Hippocampal formation (tissue), 2 donors: ENCODE results near the gene SPRY1.
A peak's percentile ranks its signal among the peaks of the same experiment; 100 is the strongest.

Experiments used
- DNase-seq, 2 donors: peaks; one replicate each; lab custom pipeline; 2025; lab: John Stamatoyannopoulos, UW

Gene SPRY1, protein sequence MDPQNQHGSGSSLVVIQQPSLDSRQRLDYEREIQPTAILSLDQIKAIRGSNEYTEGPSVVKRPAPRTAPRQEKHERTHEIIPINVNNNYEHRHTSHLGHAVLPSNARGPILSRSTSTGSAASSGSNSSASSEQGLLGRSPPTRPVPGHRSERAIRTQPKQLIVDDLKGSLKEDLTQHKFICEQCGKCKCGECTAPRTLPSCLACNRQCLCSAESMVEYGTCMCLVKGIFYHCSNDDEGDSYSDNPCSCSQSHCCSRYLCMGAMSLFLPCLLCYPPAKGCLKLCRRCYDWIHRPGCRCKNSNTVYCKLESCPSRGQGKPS

DNA sequence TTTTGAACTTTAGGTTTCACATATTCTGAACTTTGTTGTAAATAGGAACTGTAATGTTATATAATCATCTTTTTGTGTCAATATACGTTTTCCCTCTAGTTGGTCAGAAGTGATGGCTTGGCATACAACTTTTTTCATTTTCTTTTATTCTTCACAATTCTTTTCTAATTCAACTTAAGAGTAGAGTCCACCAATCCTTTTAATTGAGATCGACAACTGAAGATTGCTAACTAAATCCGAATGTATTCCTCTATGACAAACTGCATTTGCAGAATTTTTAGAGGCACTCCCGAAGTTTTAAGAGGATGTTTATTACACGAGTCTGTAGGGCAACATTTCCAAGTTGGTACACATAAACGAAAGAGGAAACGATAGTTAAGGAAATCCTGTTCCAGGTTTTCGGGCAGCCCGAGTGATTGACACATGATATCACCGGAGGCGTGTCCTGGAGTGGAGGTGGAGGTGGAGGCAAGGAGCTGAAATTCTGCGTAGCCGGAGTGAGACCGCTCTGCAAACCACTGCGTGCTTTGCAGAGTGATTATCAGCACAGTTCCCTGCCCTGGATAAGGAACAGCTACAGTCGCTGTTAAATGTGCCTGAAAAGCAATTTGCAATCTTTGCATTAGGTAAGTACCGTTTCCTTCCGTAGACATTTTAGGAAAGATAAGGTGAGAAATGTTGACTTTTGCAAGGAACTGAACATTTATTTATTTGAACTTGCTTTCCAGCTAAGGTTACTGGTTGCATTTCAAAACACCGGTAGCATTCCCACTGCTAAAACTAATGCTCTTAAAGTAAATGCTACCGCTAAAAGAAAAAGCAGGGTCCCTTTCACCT is at the start of gene SPRY1:
TSS of gene SPRY1 (plus strand) at position 489 of the 837 bp plus-strand sequence. CDS start 4,797 bp downstream, outside the sequence.
- peak; percentile 64 to 76 for DNase-seq

DNA sequence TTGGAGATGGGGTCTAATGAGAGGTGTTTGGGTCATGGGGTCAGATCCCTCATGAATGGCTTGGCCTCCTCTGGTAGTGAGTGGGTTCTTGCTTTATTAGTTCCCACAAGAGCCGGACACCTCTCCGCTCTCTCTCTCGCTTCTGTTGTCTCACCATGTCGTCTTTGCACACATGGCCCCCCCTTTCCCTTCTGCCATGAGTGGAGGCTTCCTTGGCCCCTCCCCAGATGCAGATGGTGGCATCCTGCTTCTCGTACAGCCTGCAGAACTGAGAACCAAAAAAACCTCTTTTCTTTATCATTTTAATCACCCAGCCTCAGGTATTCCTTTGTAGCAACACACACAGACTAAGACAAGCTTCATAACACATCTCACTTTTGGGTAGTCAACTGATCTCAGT is 49.6 kb upstream of the SPRY1 start:
- no peak for DNase-seq

DNA sequence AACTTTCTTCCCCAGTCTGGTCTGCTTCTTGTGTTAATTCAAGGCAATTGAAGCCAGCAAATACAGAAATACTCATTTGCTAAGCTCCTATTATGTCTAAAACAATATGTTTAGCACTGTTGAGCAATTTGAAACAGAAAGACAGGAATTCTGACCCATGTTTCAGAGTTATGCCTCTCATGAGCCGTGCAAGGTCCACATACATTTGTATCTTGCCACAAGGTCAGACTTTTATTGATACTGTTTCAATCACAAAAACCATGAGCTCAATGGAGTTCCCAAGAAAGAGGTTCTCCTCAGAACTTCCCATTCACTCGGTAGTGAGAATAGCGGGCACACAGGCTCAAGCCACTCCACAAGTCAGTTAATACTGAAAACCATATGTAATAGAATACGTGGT is 47.6 kb upstream of the SPRY1 start:
- DNase-seq = no peak

DNA sequence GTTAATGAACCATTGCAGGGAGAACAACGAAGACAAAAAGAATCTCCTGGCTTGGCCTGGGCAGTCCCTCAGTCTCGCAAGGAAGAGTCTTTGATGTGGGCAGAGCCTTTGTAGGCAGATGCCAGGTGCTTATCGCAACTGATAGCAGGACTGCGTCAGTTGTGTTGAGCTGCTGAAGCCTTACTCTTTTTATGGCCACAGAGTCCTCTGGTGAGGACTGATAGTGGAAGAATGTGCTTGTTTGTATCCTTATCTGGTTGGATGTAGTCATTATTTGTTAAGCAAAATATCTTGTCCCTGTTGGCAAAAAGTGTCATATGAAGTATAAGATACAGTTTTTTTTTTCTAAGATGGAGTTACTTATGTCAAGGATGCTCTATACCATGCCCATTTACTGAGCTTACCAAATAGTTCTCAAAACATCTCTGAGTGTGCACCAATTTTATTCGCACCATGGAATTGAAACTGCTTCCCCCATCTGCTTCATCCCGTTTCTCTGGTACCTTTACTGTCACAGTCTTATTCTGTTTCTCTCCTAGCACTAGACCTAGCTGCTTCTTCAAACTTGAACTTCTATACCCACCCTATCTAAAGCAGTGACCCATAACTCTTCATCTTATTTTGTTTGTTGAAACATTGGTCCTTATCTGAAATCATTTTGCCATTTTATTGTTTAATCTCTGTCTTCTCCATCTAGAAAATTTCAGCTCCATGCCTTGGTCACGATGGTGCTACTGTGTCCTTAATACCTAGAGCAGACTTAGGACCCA is 47.0 kb upstream of the SPRY1 start:
- no peak for DNase-seq

DNA sequence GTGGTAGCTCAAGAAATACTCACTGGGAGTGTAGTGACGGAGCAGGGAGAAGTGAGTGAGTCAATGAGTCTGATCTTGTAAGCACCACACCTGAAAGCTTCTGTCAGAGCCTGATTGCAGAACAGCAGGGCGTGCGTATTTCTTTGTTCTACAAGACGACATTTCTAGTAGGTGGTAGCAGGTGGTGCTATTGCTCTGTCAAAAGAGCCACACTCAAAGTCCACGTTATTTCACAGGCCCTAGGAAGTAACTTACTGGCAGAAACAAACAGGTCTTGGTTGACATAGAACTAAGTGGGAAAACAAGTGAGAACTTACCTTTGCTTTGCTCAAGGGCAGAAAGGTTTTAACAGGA is 46.4 kb upstream of the SPRY1 start:
- no peak for DNase-seq

DNA sequence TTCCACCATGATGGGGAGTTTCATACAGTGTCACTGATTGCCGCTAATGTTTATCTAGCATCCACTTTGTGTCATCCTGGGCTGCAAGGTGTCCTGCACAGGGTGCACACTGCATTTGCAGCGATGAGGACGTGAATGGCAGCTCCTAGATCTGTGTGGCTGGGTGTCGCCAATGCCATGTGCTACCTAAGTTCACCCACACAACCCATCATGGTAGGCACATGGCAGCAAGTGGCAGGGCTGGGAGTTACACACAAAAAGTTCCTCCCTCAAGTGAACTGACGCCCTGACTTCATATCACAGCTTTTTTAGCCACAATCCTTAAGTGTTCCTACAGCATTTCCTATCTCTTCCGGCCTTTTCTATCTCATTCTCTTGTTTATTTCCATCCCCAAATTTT is 45.9 kb upstream of the SPRY1 start:
- no peak for DNase-seq

DNA sequence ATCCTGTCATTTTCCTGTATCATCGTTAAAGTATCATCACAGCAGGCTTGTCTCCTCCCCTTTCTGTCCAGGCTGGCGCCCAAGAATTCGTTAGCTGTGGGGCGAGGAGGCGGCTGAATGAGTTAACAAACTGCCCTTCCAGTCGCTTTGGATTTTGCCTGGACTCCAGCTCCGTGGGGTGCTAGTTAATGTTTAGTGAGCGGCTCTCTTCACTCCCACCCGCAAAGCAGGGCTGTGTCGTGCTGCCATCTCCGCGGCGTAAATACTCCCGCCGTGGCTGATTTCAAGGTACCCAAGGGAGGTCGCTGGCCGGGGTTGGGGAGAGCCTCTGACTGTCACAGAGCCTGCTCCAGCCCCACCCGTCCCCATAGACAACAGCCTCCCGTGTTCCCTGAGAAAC is 44.9 kb upstream of the SPRY1 start:
- no peak for DNase-seq

DNA sequence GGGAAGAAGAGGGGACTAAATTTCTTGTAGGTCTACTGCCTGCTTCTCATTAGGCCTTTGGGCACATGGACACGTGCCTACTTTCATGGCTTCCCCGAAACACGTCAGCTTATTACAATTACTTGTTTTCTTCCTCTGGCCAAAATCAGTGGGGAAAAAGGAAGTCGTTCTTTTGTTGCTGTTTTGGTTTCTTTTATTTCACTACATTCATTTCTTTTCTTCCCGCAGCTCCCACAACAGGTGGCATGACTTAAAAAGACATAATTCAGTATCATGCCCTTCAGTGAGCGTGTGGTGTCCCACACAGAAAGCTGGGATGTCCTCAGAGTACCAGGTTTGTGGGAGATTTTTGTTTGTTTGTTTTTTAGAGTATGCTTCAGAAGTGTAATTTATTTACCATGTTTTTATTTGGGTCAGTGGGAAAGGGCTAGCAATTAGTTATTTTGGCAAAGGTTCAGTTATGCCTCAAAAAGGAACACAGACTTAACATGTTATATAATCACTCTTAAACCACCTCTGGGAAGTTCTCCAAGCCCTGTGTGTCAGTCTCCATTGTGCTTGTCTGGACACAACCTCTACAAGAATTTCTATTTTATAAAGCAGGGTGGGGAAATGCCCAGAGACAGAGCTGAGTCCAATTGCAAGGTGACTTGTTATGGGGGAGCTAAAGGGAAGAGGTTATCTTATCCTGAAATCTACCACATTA is 44.2 kb upstream of the SPRY1 start:
- peak in 1 of 2 donors; percentile 21 for DNase-seq

DNA sequence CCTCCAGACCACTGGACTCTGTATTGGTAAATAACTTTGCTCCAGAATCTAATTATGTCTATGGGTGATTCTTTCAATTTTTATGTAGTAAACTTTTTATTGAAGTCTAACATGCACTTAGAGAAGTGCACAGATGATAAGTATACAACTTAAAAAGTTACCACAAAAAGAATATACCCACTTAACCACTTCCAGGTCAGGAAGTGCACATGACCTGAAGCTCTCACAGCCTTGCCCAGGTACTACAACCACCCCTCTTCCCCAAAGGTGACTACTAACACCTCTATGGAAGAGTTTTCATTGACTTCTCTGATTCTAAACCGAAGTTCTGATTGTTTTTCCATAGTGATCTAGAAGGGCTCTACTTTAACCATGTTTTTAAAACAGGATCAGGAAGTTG is 43.6 kb upstream of the SPRY1 start:
- no peak for DNase-seq

DNA sequence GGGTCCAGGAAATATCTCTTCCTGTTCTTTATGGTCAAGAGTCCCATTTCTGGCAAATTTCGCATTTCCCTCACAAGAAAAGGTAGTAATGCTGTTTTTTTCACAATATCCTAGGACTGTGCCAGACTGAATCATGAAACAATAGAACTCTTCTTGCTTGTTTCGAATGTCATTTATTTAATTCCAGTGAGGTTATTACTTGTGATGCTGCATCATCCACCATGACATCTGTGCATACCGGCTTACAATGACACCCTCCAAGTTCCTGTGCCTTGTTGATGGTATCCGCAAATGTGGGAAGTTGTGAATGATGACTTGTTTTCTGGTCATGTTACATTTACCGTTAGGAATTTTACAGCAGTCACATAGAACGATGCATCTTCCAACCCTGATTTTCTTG is 42.9 kb upstream of the SPRY1 start:
- no peak for DNase-seq

DNA sequence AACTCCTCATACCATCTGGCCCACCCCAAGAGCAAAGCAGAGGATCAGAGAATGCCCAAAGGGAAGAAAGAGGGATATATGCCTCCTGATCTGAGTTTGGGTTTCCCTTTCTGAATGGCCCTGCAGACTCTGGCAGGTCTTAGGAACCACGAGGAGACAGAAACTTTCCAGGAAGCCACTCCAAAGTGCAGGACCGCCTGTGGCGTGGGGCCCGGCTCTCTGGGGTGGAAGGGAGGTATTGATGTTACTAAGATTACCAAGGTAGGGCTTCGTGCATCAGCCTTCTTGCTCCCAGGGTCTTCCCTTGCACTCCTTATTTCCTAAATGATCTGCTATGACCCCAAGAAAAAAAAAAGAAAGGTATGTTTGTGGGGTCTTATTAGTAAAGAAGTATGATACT is 41.9 kb upstream of the SPRY1 start:
- no peak for DNase-seq

DNA sequence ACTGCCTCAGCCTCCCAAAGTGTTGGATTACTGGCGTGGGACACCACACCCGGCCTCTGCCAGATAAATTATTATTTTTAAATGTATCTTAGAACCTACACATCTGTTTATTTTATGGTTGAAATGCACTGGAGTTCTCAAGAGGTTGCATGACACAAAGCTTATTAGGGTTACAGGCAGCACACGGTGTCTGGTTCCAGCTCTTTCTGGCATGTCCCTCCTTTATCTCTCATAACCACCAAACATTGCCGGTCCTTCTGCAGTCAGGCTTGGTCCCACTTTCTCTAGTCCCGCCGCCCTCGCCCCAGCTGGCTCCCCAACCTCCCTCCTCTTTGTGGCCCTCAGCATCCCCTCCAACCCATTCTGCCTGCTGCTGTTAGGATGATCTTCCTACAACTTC is 39.7 kb upstream of the SPRY1 start:
- no peak for DNase-seq

DNA sequence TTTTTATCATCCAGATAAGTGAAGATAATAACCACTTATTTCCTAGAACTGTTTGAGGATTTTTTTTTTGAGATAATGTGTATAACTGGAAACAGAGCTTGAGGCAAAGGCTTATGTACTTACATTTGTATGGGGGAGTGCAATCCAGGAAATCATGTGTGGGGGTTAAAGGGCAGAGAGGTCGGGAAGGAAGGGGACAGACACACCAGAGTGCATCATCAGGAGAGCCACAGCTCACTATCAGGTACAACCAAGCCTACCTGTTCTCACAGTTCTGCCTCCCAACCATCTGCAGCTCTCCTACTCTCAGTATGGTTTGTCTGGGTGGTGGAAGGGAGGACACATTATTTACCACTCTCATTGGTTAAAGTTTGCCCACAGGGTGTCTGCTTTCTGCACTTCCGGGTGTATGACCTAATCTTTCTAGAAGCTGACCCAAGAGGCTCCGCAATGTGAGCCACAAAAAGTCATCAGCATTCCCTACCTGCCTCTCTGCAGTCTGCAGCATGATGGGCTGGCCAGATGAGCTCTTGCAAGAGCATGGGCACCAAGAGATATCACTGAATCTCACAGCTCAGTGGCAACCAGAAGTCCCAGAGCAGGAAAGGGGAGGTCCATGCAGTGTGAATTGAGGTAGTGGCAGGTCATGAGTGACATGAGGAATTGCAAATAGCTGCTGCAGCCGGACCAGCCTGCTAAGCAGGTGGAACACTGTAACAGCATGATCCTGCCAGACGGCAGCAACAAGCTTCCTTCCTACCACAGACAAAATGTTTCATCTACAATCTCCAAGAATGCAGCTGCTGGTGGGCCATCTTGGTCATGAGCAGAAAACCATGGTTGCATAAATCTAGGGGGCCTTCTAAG is 36.9 kb upstream of the SPRY1 start:
- no peak for DNase-seq

DNA sequence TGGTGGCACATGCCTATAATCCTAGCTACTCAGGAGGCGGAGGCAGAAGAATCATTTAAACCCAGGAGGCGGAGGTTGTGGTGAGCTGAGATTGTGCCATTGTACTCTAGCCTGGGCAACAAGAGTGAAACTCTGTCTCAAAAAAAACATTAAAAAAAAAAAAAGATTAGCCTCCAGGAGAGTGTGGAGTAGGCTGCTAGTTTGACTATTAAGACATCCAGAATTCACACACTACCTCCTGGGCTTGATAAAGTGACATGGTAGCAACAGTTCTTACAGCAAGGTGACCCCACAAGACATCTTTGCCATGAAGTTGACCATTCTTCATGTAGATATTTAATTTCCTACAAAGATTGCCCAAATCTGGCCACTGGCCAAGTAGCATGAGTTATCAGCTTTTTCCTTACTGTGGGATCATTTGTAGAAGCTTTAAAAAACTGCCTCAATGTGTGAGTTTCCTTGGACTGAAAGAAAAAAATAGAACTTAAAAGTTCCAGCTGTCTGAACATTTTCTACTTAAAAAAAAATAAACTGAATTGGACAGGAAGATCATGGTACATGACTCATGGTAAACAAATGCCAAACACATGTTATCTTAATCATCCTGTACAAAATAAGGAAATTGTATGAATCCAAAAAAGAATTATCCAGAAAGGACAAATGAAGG is 35.3 kb upstream of the SPRY1 start:
- DNase-seq = no peak

DNA sequence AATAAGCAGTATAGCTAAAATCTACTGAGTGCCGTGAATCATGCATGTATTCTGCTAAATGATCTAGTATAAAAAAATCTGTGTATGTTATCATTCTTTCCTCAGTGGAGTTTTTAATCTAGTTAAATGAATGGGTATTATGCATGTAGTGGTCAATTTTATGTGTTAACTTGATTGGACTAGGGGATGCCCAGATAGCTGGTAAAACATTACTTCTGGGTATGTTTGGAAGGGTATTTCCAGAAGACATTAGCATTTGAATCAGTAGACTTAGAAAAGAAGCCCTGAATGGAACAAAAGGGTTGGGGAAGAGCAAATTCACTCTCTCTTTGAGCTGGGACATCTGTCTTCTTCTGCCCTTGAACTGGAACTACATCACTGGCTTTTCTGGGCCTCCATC is 34.5 kb upstream of the SPRY1 start:
- no peak for DNase-seq

DNA sequence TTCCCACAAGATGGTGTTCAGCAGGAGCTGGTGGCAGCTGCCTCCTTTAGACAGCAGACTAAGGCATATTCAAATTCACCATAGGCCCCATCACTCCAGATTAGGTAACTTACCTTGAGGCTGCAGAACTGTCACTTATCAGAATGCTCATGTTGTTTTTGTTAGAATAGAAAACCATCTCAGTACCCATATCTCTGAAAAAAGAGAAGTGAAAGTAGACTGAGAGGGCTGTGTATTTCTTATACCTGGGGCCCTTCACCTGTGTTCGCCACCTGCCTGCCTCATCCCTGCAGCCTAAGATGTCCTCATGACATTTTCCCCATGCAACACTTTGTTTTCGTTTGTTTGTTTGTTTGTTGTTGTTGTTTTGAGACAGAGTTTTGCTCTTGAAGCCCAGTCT is 32.9 kb upstream of the SPRY1 start:
- DNase-seq = no peak

DNA sequence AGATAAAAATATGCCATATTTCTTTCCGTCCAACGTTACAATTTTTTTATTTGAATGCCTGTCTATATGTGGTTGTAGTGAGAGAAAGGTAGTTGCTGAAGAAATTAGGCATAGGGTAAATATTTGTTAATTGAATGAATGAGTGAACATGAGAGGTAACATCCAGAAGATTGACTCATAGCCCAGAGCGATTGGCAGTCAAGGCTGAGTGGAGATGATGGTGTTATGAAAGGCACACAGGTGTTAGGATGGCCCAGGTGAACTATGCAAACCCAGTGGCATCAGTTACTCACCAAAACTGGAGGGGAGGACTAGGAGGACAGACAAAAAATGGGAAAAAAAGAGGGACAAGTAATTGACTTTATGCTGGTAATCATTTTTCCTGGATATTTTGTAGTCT is 31.7 kb upstream of the SPRY1 start:
- DNase-seq = no peak

DNA sequence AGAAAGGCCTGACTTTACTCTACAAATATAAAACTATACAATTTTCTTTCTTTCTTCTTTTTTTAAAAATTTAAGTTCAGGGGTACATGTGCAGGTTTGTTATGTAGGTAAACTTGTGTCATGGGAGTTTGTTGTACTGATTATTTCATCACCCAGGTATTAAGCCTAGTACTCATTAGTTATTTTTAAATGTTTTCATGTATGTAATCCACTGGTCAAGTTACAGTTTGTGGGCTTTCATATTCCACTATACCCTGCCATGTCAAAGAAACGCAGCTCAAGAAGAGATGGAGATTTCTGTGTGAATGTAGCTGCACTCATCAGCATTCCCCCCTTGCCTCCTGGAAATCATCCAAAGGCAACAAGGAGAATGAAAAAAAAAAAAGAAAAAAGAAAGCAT is 31.2 kb upstream of the SPRY1 start:
- DNase-seq = no peak

DNA sequence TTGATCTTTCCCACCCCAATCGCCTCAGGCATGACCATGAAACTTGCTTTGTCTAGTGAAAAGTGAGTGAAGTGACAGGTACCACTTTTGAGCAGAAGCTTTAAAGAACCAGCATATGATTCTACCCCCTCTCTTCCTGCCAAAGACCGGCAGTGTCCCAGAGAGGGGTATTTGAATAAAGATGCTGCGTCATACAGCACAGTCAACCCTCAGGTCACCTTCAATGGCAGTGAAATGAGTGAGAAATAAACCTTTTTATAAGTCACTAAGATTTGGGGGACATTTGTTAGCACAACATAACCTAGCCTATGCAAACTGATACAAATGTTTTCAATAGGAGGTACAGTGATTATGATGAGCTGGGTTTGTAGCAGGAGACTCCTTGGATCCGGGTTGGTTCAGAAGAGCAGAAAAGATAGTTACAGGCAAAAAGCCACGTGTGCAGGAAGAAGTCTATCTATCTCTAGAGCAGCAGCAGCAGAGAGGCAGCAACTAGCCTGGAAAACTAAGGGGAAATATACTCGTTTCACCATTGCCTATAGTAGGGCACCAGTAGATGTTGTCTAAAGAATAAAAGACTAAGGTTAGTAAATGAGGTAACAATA is 30.3 kb upstream of the SPRY1 start:
- no peak for DNase-seq

DNA sequence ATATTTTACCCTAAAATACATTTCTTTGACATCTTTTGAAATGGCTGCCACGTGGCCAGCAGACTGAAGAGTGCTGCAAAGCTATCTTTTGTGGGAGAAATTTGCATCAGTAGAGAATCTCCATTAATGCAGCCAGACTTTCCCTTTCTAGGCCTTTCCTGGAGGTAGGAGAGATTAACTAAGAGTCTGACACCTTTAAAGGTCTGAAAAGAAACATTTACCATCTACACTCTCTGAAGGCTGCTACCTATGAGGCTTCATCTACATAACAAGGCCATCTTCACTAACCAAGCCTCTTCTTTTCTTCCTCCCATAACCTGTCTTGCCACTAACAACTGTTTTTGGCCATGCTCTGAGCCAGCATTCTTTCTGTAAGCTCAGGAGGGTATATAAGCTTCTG is 17.8 kb upstream of the SPRY1 start:
- DNase-seq = no peak
